Gastroesophageal sphincter (tissue), 4 donors: ENCODE measurements around the gene TRPM7. TPM values are rescaled to one million over a fixed set of nuclear protein-coding genes. Genes with fewer than 3 reads are reported as not detected.

Source experiments
- ATAC-seq: fragments of 150-250 bp; one replicate; pipeline ENCODE4 v1.9.1; 2016; ENCODE audit warnings: mild to moderate bottlenecking, moderate library complexity
- H3K27ac ChIP-seq, 4 donors: fragments of 200-600 bp; sonication (generic) in 3 of 4; 1 replicate in 3 of 4; 2 replicates in 1 of 4; pipeline ENCODE4 v1.5.1; 2016 to 2019
- H3K27me3 ChIP-seq: fragments of 200-600 bp; sonication (generic); one replicate; pipeline ENCODE4 v1.5.1; 2019
- H3K36me3 ChIP-seq, 2 donors: fragments of 200-600 bp; sonication (generic); one replicate each; pipeline ENCODE4 v1.5.1; 2019; ENCODE audit warnings: control low read depth in 1 of 2
- H3K4me1 ChIP-seq, 3 donors: fragments of 200-600 bp; sonication (generic); 1 replicate in 2 of 3; 2 replicates in 1 of 3; pipeline ENCODE4 v1.5.1; 2016 to 2019; ENCODE audit warnings: control low read depth in 2 of 3
- H3K4me3 ChIP-seq, 2 donors: fragments of 200-600 bp; sonication (generic); one replicate each; pipeline ENCODE4 v1.5.1; 2019; ENCODE audit warnings: mild to moderate bottlenecking in 1 of 2, moderate library complexity in 1 of 2
- H3K9me3 ChIP-seq, 3 donors: fragments of 200-600 bp; sonication (generic); one replicate each; pipeline ENCODE4 v1.5.1; 2017 to 2019; ENCODE audit warnings: control low read depth in 2 of 3
- EP300 ChIP-seq: sonication (generic); formaldehyde crosslinking; IDR thresholded peaks from one replicate; pipeline ENCODE4 v1.6.1; 2017; ENCODE audit warnings: antibody characterized with exemption, mild to moderate bottlenecking
- POLR2A ChIP-seq, 2 donors: fragments of 450-650 bp; IDR thresholded peaks; one replicate each; pipeline ENCODE4 v1.6.1; 2017; ENCODE audit warnings: antibody characterized with exemption in 2 of 2, mild to moderate bottlenecking in 2 of 2, moderate library complexity in 1 of 2
- POLR2AphosphoS5 ChIP-seq: sonication (generic); formaldehyde crosslinking; IDR thresholded peaks from one replicate; pipeline ENCODE4 v1.6.1; 2017; ENCODE audit warnings: antibody characterized with exemption
- WGBS, 2 donors: methylation state at CpG; one replicate each; pipeline ENCODE4 v1.1.5; 2018; ENCODE audit warnings: low coverage in 1 of 2; 5-methylcytosine and 5-hydroxymethylcytosine counted together
- total RNA-seq, 4 donors: library from RNA; depleted of rRNA; stranded (reverse); fragments of >200 nt; gene quantifications; one replicate each; pipeline ENCODE4 v1.1.0, GENCODE V29; 2016
- TF ChIP-seq, protein P1 (sequence below), 4 experiments: fragments of 200-600 bp in 2 of 4; fragments of 450-650 bp in 2 of 4; sonication (generic) in 1 of 4; IDR thresholded peaks; one replicate each; pipeline ENCODE4 v1.5.1; 2017 to 2019; ENCODE audit warnings: antibody characterized with exemption in 4 of 4, mild to moderate bottlenecking in 2 of 4, moderate library complexity in 2 of 4

TRPM7 gene
- total RNA-seq, 4 donors from 2014 or later: 29.1 to 82.0 (median 40.3) TPM

GRCh38 chr15:50549326-50549725 lies 137.3 kb downstream of the TRPM7 start:
- TF ChIP-seq, protein P1, sequence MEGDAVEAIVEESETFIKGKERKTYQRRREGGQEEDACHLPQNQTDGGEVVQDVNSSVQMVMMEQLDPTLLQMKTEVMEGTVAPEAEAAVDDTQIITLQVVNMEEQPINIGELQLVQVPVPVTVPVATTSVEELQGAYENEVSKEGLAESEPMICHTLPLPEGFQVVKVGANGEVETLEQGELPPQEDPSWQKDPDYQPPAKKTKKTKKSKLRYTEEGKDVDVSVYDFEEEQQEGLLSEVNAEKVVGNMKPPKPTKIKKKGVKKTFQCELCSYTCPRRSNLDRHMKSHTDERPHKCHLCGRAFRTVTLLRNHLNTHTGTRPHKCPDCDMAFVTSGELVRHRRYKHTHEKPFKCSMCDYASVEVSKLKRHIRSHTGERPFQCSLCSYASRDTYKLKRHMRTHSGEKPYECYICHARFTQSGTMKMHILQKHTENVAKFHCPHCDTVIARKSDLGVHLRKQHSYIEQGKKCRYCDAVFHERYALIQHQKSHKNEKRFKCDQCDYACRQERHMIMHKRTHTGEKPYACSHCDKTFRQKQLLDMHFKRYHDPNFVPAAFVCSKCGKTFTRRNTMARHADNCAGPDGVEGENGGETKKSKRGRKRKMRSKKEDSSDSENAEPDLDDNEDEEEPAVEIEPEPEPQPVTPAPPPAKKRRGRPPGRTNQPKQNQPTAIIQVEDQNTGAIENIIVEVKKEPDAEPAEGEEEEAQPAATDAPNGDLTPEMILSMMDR (IDR thresholded peaks at IDR 0.05): no peak
- no peak for TF ChIP-seq POLR2AphosphoS5
- no peak for TF ChIP-seq POLR2A (IDR thresholded peaks at IDR 0.05)
- no peak for TF ChIP-seq EP300
- ATAC-seq: no peak
- 80 to 85% methylated on average over 1 to 7 of the region's 7 CpGs for WGBS, 2 donors

GRCh38 chr15:50546566-50546965 lies 140.0 kb downstream of the TRPM7 start, which contains the start of gene USP50:
TSS of gene USP50 (minus strand) at chr15:50546666. CDS start at chr15:50546525, 141 bp downstream.
- Histone ChIP-seq H3K4me3 (no peak within 1 kb of the TSS), H3K4me1 (no peaks in the 10 kb centered on the region), H3K9me3 (no peaks in the 10 kb centered on the region), H3K27me3 (no peaks in the 10 kb centered on the region), H3K27ac (no peak within 1 kb of the TSS), H3K36me3 (no peaks in the 10 kb centered on the region)
- TF ChIP-seq, protein P1 (IDR thresholded peaks at IDR 0.05): no peak
- TF ChIP-seq EP300 (no peak), POLR2A (IDR thresholded peaks at IDR 0.05) (no peak), POLR2AphosphoS5 (no peak)
- no peak for ATAC-seq
- 69 to 80% methylated on average over 5 of the region's 5 CpGs for WGBS, 2 donors

More at GRCh38 chr15:50549326-50549725, 137.3 kb downstream of the TRPM7 start:
- Histone ChIP-seq H3K27me3 (no peaks in the 10 kb centered on the region), H3K4me1 (no peaks in the 10 kb centered on the region), H3K9me3 (no peaks in the 10 kb centered on the region), H3K36me3 (no peaks in the 10 kb centered on the region), H3K27ac (no peak overlapping the region), H3K4me3 (no peak overlapping the region)

- no peaks in the 10 kb centered on the region for H3K36me3 ChIP-seq
- no peaks in the 10 kb centered on the region for H3K4me1 ChIP-seq
- TF ChIP-seq, protein P1 (IDR thresholded peaks at IDR 0.05): no peak
- no peak for TF ChIP-seq POLR2A (IDR thresholded peaks at IDR 0.05)
- no peak for TF ChIP-seq EP300
- TF ChIP-seq POLR2AphosphoS5: no peak
- no peak for ATAC-seq
- no peaks in the 10 kb centered on the region for H3K27me3 ChIP-seq
- no peaks in the 10 kb centered on the region for H3K9me3 ChIP-seq
- WGBS, 2 donors: 78% methylated on average over 4 of the region's 5 CpGs; no CpG with 5 or more reads in 1 of the 2 donors
- no peak overlapping the region for H3K27ac ChIP-seq
- H3K4me3 ChIP-seq: no peak overlapping the region
These were observed 142.2 kb downstream of the TRPM7 start for GRCh38 chr15:50544368-50544767.

DNA sequence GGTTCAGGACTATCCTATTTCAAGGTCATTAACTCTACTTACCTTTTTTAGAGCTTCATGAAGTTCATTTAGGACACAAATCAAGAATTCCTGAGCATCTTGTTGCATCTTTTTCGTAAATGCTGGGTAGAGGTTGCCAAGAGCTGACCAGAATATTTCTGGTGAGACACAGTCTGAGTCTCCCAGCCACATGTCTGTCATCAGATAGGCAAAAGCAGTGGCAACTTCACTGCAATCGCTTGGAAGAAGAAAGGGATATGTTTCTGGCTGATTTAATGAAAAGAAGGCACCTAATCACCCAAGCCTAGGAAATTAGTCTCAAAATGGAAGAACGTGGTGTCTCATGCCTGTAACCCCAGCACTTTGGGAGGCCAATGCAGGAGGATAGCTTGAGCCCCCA lies 143.0 kb downstream of the TRPM7 start:
- ATAC-seq: no peak
- H3K36me3 ChIP-seq: no peaks in the 10 kb centered on the region
- no peak overlapping the region for H3K27ac ChIP-seq
- WGBS, 2 donors: 70 to 81% methylated on average over 2 to 3 of the region's 3 CpGs
- no peaks in the 10 kb centered on the region for H3K27me3 ChIP-seq
- no peaks in the 10 kb centered on the region for H3K4me1 ChIP-seq
- no peaks in the 10 kb centered on the region for H3K9me3 ChIP-seq
- TF ChIP-seq POLR2A (IDR thresholded peaks at IDR 0.05): no peak
- TF ChIP-seq, protein P1 (IDR thresholded peaks at IDR 0.05): no peak
- no peak for TF ChIP-seq POLR2AphosphoS5
- no peak for TF ChIP-seq EP300
- H3K4me3 ChIP-seq: no peak overlapping the region

DNA sequence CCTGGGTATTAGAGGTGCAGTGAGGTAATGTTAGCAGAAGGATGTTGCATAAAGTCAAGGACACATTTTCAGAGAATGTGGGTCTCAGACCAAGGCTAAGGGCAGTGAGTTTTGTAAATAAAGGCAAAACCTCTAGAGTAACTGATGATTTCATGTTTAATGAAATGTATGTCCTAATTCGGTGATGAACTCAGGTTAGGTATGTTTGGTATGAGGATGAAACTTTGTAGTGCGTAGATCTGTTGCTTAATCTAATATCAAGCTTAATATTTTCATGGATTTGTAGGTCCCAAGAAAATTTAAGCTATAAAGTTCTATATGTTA lies 143.7 kb downstream of the TRPM7 start:
- H3K9me3 ChIP-seq: no peaks in the 10 kb centered on the region
- no peaks in the 10 kb centered on the region for H3K4me1 ChIP-seq
- WGBS, 2 donors: 68 to 84% methylated on average over 2 of the region's 2 CpGs
- H3K4me3 ChIP-seq: no peak overlapping the region
- peak; percentile 39 for ATAC-seq
- H3K36me3 ChIP-seq: no peaks in the 10 kb centered on the region
- no peaks in the 10 kb centered on the region for H3K27me3 ChIP-seq
- no peak overlapping the region for H3K27ac ChIP-seq
- TF ChIP-seq POLR2A (IDR thresholded peaks at IDR 0.05) (no peak), POLR2AphosphoS5 (no peak), EP300 (no peak)
- TF ChIP-seq, protein P1 (IDR thresholded peaks at IDR 0.05): no peak
